Right lobe of liver (tissue), 4 donors: ENCODE measurements around the gene SMARCC1.

Source experiments
- POLR2A ChIP-seq: fragments of 450-650 bp; IDR thresholded peaks from one replicate; pipeline ENCODE4 v1.6.1; 2017; ENCODE audit warnings: antibody characterized with exemption, mild to moderate bottlenecking
- TF ChIP-seq, protein P1 (sequence below), 4 donors: fragments of 200-600 bp in 3 of 4; fragments of 450-650 bp in 1 of 4; IDR thresholded peaks; one replicate each; pipeline versions ENCODE4 v1.5.1 to v1.8.0; 2016 to 2022; ENCODE audit warnings: antibody characterized with exemption in 4 of 4, mild to moderate bottlenecking in 2 of 4
- donor health status: DM: no; HTN: no; CAD: no.
- donor health status: DM: no; HTN: no; CAD: no.
- donor health status: DM: no; HTN: yes; CAD: no.

DNA sequence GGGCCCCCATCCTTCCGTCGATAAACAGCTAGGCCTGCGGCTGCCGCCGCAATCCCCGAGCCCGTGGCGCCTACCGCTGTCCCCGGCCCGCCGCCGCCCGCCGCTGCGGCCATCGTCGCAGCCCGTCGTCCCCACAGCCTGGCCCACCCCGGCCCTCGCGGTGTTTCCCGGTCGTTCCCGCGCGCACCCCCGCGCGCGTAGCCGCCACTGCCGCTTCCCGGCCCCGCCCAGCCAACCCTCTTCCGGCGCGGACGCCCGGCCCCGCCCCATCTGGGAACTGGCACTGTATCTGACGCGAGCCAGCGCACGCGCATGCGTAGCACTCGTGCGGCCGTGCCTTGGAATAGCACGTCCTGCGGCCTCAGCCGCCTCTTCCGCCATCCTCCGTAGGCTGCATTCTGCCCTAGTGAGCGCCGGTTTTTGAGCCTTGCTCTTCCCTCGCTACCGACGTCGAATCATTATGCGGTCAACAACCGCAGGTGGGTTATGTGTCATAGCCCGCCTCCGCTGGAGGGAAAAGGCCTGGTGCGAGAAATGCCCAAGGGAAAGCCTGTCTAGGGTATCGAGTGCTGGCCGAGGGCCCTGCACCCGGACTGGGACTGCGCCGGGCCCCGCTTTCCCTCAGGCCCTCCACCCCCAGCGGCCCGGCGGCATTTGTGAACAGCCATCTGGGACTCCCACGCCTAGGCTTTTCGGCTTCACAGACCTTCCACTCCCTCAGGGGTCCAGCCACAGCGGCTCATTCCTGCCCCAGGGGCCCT lies at the start of gene SMARCC1:
- TF ChIP-seq, protein P1, sequence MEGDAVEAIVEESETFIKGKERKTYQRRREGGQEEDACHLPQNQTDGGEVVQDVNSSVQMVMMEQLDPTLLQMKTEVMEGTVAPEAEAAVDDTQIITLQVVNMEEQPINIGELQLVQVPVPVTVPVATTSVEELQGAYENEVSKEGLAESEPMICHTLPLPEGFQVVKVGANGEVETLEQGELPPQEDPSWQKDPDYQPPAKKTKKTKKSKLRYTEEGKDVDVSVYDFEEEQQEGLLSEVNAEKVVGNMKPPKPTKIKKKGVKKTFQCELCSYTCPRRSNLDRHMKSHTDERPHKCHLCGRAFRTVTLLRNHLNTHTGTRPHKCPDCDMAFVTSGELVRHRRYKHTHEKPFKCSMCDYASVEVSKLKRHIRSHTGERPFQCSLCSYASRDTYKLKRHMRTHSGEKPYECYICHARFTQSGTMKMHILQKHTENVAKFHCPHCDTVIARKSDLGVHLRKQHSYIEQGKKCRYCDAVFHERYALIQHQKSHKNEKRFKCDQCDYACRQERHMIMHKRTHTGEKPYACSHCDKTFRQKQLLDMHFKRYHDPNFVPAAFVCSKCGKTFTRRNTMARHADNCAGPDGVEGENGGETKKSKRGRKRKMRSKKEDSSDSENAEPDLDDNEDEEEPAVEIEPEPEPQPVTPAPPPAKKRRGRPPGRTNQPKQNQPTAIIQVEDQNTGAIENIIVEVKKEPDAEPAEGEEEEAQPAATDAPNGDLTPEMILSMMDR (IDR thresholded peaks at IDR 0.05): peak in 1 of 4 donors; percentile 9
- peak; percentile 89 for TF ChIP-seq POLR2A
